LHCN-M2 (cell line): ENCODE data around the gene PPP1R16B. TPM values are rescaled to one million over a fixed set of nuclear protein-coding genes. Genes with fewer than 3 reads are reported as not detected.

Source experiments
- DNase-seq: peaks from one replicate; pipeline ENCODE4 v3.0.0-alpha.2; 2012; ENCODE audit warnings: low read depth
- total RNA-seq: library from RNA; depleted of rRNA; stranded (reverse); fragments of >200 nt; gene quantifications from 2 replicates; pipeline ENCODE4 v1.2.3, GENCODE V29; 2014; rRNA removed

Gene PPP1R16B
- total RNA-seq, 1 experiment from 2014 or later, result not detected

GRCh38 chr20:38963745-38964144 lies 158.2 kb downstream of the PPP1R16B start:
- DNase-seq, result no peak

GRCh38 chr20:38965264-38965663 lies 159.8 kb downstream of the PPP1R16B start:
- no peak for DNase-seq

- no peak for DNase-seq
Observed at GRCh38 chr20:38968090-38968489, 162.6 kb downstream of the PPP1R16B start.

- no peak for DNase-seq
Observed at GRCh38 chr20:38969708-38970107, 164.2 kb downstream of the PPP1R16B start.

- DNase-seq, result peak; percentile 78
Observed at GRCh38 chr20:38970302-38970701, 164.8 kb downstream of the PPP1R16B start.

Other genes starting within 250 kb of the PPP1R16B start
- not detected in 2 replicates for gene ADIG, start 224.5 kb upstream of the PPP1R16B start, total RNA-seq
- not detected in 2 replicates for gene ARHGAP40, start 203.9 kb upstream of the PPP1R16B start, total RNA-seq
- not detected in 2 replicates for gene SLC32A1, start 81.2 kb upstream of the PPP1R16B start, total RNA-seq
- 7.3 and 8.9 TPM in 2 replicates for gene ACTR5, start 57.2 kb upstream of the PPP1R16B start, total RNA-seq
- gene FAM83D, start 120.7 kb downstream of the PPP1R16B start, total RNA-seq, result 64.4 and 73.2 TPM in 2 replicates
- gene DHX35, start 156.6 kb downstream of the PPP1R16B start, total RNA-seq, result 6.8 and 10.9 TPM in 2 replicates